ENCODE measurements around the gene OR52J3.
"Not testable (repeated sequence)": the region's sequence is repeated elsewhere in the genome, so short reads cannot be mapped to it uniquely, and the experiment has no call there.

The OR52J3 gene

GRCh38 chr11:5046226-5046625 lies at the start of gene OR52J3:
TSS of gene OR52J3 (plus strand) at chr11:5046526. CDS start at chr11:5046526, 0 bp downstream.
- DNase-seq: no peak

- peak; percentile 16 for DNase-seq
These were observed 41.7 kb upstream of the OR52J3 start for GRCh38 chr11:5004424-5005274.

- no peak for DNase-seq
These were observed 38.8 kb upstream of the OR52J3 start for GRCh38 chr11:5007561-5007960.

GRCh38 chr11:5011254-5011653 lies 35.1 kb upstream of the OR52J3 start:
- no peak for DNase-seq

GRCh38 chr11:5013012-5013411 lies 33.3 kb upstream of the OR52J3 start:
- no peak for DNase-seq

GRCh38 chr11:5021996-5022395 lies 24.3 kb upstream of the OR52J3 start:
- DNase-seq: no peak

GRCh38 chr11:5036669-5037068 lies 9.7 kb upstream of the OR52J3 start:
- no peak for DNase-seq

- no peak for DNase-seq
These were observed 8.4 kb upstream of the OR52J3 start for GRCh38 chr11:5037926-5038325.

- no peak for DNase-seq
These were observed 8.0 kb upstream of the OR52J3 start for GRCh38 chr11:5038341-5038740.

- DNase-seq: no peak
These were observed 5.5 kb upstream of the OR52J3 start for GRCh38 chr11:5040876-5041275.

- DNase-seq: no peak
These were observed 4.2 kb upstream of the OR52J3 start for GRCh38 chr11:5042091-5042490.

- no peak for DNase-seq
These were observed 2.9 kb upstream of the OR52J3 start for GRCh38 chr11:5043380-5043779.

GRCh38 chr11:5046754-5047330 lies 516 bp downstream of the OR52J3 start:
- no peak for DNase-seq

GRCh38 chr11:5058679-5059078 lies 12.4 kb downstream of the OR52J3 start:
- not testable (repeated sequence) for DNase-seq

GRCh38 chr11:5059391-5059790 lies 13.1 kb downstream of the OR52J3 start, which contains the start of gene OR52E2:
TSS of gene OR52E2 (minus strand) at chr11:5059627. CDS start at chr11:5059627, 0 bp downstream.
- no peak for DNase-seq

GRCh38 chr11:5065027-5065426 lies 18.7 kb downstream of the OR52J3 start:
- DNase-seq: no peak

- no peak for DNase-seq
These were observed 22.9 kb downstream of the OR52J3 start, which contains the start of gene OR52E1 for GRCh38 chr11:5069272-5069671. TSS of gene OR52E1 (plus strand) at chr11:5069572.

- no peak for DNase-seq
These were observed 25.5 kb downstream of the OR52J3 start for GRCh38 chr11:5071799-5072198.

- no peak for DNase-seq
These were observed 35.1 kb downstream of the OR52J3 start for GRCh38 chr11:5081405-5081804.

- DNase-seq: no peak
These were observed 37.3 kb downstream of the OR52J3 start for GRCh38 chr11:5083602-5084001.

- DNase-seq: no peak
These were observed 42.2 kb downstream of the OR52J3 start for GRCh38 chr11:5088556-5088955.

- no peak for DNase-seq
These were observed 44.3 kb downstream of the OR52J3 start for GRCh38 chr11:5090668-5091067.

- DNase-seq: no peak
These were observed 46.7 kb downstream of the OR52J3 start for GRCh38 chr11:5092821-5093585.

GRCh38 chr11:5096011-5096410 lies 49.7 kb downstream of the OR52J3 start:
- DNase-seq: no peak
